ENCODE measurements around the gene UAP1L1. TPM values are rescaled to one million over a fixed set of nuclear protein-coding genes. Genes with fewer than 3 reads are reported as not detected.

The UAP1L1 gene
- total RNA-seq, 1 donor from 2014 or later, result 5.4 TPM

- no peaks in the 10 kb centered on the region for H3K36me3 Mint-ChIP-seq
- no peak for TF ChIP-seq CTCF (conservative IDR thresholded peaks at IDR 0.05)
- no peak overlapping the region for H3K4me3 Mint-ChIP-seq
- DNase-seq (ENCODE audit: extremely low spot score, unreplicated experiment), result no peak
- peaks cover 27% of the 10 kb centered on the region for H3K27me3 Mint-ChIP-seq
- no peaks in the 10 kb centered on the region for H3K4me1 Mint-ChIP-seq (ENCODE audit: unreplicated experiment)
- H3K9me3 Mint-ChIP-seq, result no peaks in the 10 kb centered on the region
- no peak overlapping the region for H3K27ac Mint-ChIP-seq
These were observed 33.3 kb upstream of the UAP1L1 start for GRCh38 chr9:137044037-137044436.

- no peak for TF ChIP-seq CTCF (conservative IDR thresholded peaks at IDR 0.05)
- H3K36me3 Mint-ChIP-seq, result no peaks in the 10 kb centered on the region
- H3K27me3 Mint-ChIP-seq, result peaks cover 31% of the 10 kb centered on the region
- H3K4me1 Mint-ChIP-seq (ENCODE audit: unreplicated experiment), result no peaks in the 10 kb centered on the region
- H3K4me3 Mint-ChIP-seq, result peak overlapping the region; percentile 72
- no peak for DNase-seq (ENCODE audit: extremely low spot score, unreplicated experiment)
- no peaks in the 10 kb centered on the region for H3K9me3 Mint-ChIP-seq
- no peak overlapping the region for H3K27ac Mint-ChIP-seq
These were observed 32.7 kb upstream of the UAP1L1 start for GRCh38 chr9:137044502-137045177.

GRCh38 chr9:137045294-137046087, 31.8 kb upstream of the UAP1L1 start:
- Mint-ChIP-seq H3K27ac (no peak overlapping the region), H3K27me3 (peaks cover 40% of the 10 kb centered on the region), H3K4me3 (peak overlapping the region; percentile 84), H3K4me1 (ENCODE audit: unreplicated experiment) (no peaks in the 10 kb centered on the region), H3K36me3 (no peaks in the 10 kb centered on the region), H3K9me3 (no peaks in the 10 kb centered on the region)
- no peak for DNase-seq (ENCODE audit: extremely low spot score, unreplicated experiment)
- no peak for TF ChIP-seq CTCF (conservative IDR thresholded peaks at IDR 0.05)

GRCh38 chr9:137046088-137046787, 31.1 kb upstream of the UAP1L1 start, which contains the start of gene NPDC1:
Gene NPDC1 (minus strand): TSS chr9:137046177. CDS start chr9:137045989, 188 bp downstream.
- DNase-seq (ENCODE audit: extremely low spot score, unreplicated experiment), result peak; percentile 90
- no peaks in the 10 kb centered on the region for H3K9me3 Mint-ChIP-seq
- H3K4me1 Mint-ChIP-seq (ENCODE audit: unreplicated experiment), result no peaks in the 10 kb centered on the region
- peaks cover 44% of the 10 kb centered on the region for H3K27me3 Mint-ChIP-seq
- H3K27ac Mint-ChIP-seq, result no peak within 1 kb of the TSS
- peak within 1 kb of the TSS; percentile 84 for H3K4me3 Mint-ChIP-seq
- peak; percentile 91 for TF ChIP-seq CTCF (conservative IDR thresholded peaks at IDR 0.05)
- H3K36me3 Mint-ChIP-seq, result no peaks in the 10 kb centered on the region

- Mint-ChIP-seq H3K27ac (no peak overlapping the region), H3K27me3 (peaks cover 54% of the 10 kb centered on the region), H3K9me3 (no peaks in the 10 kb centered on the region), H3K4me1 (ENCODE audit: unreplicated experiment) (no peaks in the 10 kb centered on the region), H3K36me3 (no peaks in the 10 kb centered on the region), H3K4me3 (no peak overlapping the region)
- no peak for DNase-seq (ENCODE audit: extremely low spot score, unreplicated experiment)
- no peak for TF ChIP-seq CTCF (conservative IDR thresholded peaks at IDR 0.05)
These were observed 28.4 kb upstream of the UAP1L1 start for GRCh38 chr9:137048655-137049543.
